Measurements from ENCODE around the gene MAU2.
"Not testable (repeated sequence)": the region's sequence is repeated elsewhere in the genome, so short reads cannot be mapped to it uniquely, and the experiment has no call there.

Gene MAU2

GRCh38 chr19:19348266-19348665 lies 27.6 kb downstream of the MAU2 start:
- no peak for DNase-seq (ENCODE audit: low read depth)

DNA sequence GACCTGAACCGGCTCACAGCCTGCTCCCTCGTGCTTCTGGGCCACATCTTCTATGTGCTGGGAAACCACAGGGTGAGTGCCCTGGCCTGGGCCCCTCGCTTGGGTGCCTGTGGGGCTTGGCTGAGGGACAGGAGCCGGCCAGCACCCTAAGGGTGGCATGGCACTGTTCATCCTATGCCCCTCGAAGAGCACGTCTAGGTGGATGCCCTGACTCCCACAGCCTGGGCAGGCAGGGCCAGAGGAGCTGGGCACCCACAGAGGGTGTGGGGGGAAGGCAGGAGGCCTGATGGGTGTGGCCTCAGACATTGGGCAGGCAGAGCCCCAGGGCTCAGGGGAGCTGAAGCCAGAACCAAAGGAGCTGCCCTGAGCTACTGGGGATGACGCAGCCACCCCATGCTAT lies 28.7 kb downstream of the MAU2 start:
- no peak for DNase-seq (ENCODE audit: low read depth)

DNA sequence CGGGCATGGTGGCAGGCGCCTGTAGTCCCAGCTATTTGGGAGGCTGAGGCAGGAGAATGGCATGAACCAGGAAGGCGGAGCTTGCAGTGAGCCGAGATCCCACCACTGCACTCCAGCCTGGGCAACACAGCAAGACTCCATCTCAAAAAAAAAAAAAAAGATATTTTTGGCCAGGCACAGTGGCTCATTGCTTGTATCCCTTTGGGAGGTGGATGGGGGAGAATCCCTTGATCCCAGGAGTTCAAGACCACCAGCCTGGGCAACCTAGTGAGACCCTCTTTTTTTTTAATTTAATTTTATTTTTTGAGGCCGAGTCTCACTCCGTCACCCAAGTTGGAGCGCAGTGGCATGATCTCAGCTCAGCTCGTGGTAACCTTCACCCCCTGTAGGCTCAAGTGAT lies 30.1 kb downstream of the MAU2 start:
- not testable (repeated sequence) for DNase-seq (ENCODE audit: low read depth)

GRCh38 chr19:19352823-19353222 lies 32.2 kb downstream of the MAU2 start:
- no peak for DNase-seq (ENCODE audit: low read depth)

GRCh38 chr19:19354007-19354406 lies 33.4 kb downstream of the MAU2 start:
- no peak for DNase-seq (ENCODE audit: low read depth)

GRCh38 chr19:19354932-19355331 lies 34.3 kb downstream of the MAU2 start:
- DNase-seq (ENCODE audit: low read depth), result no peak

GRCh38 chr19:19355606-19356139 lies 35.0 kb downstream of the MAU2 start:
- DNase-seq (ENCODE audit: low read depth), result no peak

GRCh38 chr19:19356500-19356899 lies 35.9 kb downstream of the MAU2 start:
- no peak for DNase-seq (ENCODE audit: low read depth)

DNA sequence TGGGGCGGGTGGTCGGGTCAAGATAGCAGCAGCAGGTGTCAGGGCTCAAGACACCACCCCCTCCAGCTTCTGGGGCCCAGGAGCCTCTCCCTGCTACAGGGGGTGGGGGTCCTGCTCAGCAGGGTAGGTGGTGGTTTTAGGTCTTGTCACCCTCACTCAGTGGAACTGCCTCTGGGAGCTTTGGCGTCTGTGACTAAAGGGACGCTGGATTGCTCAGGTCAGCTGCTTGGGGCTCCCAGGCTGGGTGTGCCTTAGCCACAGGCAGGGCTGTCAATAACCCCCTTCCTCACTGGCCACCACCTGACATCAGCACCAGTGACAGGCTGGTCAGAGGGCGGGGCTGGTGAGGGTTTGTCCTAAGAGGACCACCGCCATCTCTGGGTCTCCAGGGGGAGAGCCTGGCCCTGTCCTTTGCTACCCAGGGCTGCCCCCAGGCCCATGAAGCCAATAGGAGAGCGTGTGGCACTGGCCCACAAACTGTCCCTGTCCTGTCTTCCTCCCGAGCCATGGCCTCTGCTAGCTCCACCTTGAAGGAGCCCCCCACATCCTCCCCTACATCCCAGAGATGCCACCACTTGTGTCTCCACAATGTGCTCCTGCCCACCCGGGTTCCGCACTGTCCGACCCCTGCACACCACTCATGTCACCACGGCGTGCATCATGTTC lies 36.4 kb downstream of the MAU2 start:
- no peak for DNase-seq (ENCODE audit: low read depth)

DNA sequence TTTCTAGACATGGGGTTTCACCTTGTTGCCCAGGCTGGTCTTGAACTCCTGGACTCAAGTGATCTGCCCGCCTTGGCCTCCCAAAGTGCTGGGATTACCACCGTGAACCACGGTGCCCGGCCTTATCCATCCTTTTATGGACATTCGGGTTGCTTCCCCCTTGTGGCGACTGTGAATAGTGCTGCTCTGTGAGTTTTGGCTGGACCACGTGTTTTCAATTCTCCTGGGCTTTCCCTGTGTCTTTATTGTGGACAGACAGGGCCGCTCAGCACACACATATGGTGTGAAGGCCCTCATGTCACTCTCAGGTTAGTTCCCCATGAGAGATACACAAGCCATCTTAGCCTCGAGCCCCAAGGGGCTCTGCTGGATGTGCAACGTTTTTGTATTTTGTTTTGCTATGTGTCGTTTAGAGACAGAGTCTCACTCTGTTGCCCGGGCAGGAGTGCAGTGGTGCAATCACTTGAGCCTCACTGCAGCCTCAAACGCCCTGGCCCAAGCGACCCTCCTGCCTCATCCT lies 40.5 kb downstream of the MAU2 start:
- peak; percentile 62 for DNase-seq (ENCODE audit: low read depth)

DNA sequence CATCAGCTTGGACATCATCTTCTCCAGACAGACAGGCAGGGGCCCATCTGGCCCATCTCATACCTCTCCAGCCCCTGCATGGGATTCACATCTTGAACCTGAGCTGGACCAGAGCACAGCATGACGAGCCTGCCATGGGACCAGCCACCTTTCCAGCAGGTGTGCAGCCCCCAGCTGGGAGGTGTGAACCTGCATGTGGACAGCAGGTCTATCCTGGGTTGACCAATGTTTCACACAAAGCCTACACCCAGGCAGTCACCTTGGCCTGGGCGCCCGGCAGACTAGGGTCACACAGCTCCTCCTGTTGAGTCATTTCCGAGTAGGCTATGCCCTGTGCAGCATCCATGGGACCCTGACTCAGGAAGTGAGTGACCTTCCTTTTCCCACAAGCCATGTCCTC lies 41.4 kb downstream of the MAU2 start:
- no peak for DNase-seq (ENCODE audit: low read depth)

- DNase-seq (ENCODE audit: low read depth), result peak; percentile 58
Observed at GRCh38 chr19:19366434-19367396, 46.1 kb downstream of the MAU2 start.

DNA sequence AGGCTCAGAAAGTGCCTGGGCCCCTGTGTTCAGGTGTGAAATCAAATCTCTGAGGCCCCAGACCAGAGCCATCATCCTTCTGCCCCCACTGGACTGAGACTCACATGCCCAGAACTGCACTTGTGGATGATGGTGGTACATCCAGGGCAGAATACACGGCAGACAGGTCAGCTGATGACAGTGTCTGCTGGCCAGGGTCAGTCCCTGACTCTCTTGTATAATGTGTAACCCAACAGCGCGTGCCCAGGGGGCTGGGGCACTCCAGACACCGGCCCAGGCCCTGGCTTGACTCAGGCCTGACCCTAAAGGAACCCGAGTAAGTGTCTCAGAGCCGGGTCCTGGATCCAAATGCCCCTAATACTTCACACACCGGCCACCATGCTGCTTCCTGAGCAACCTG lies 47.5 kb downstream of the MAU2 start:
- DNase-seq (ENCODE audit: low read depth), result no peak

- DNase-seq (ENCODE audit: low read depth), result no peak
Observed at GRCh38 chr19:19371059-19371458, 50.4 kb downstream of the MAU2 start.

GRCh38 chr19:19372656-19373416 lies 52.2 kb downstream of the MAU2 start:
- no peak for DNase-seq (ENCODE audit: low read depth)

DNA sequence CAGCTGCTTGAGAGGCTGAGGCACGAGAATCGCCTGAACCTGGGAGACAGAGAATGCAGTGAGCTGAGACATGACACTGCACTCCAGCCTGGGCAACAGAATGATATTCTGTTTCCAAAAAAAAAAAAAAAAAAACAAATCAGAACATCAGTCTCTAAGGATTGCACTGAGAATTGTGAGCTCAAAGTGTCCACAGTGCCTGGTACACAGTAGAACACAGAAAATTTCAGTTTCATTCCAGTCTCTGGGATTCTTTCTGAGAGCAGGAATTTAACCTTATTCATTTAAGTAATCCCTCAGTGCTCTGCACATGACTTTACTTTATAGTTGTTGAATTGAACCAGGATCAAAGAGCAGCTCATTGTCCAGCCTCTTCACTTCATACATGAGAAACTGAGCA lies 58.9 kb downstream of the MAU2 start:
- DNase-seq (ENCODE audit: low read depth), result no peak

- not testable (repeated sequence) for DNase-seq (ENCODE audit: low read depth)
Observed at GRCh38 chr19:19380316-19380715, 59.7 kb downstream of the MAU2 start.

- DNase-seq (ENCODE audit: low read depth), result no peak
Observed at GRCh38 chr19:19381007-19381926, 60.6 kb downstream of the MAU2 start.

DNA sequence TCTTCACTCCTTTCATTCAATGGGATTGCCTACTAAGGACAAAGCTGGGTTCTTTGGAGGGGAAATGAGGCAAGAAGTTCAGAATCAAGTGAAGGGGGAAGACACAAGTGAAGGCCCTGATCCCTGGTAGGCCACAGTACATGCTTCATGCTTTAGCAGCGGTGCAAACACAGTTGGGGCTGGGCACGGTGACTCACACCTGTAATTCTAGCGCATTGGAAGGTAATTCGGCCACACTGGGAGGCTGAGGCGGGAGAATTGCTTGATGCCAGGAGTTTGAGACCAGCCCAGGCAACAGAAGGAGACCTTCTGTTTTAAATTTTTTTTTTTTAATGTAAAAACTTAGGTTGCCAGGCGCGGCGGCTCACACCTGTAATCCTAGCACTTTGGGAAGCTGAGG lies 61.5 kb downstream of the MAU2 start:
- DNase-seq (ENCODE audit: low read depth), result no peak

DNA sequence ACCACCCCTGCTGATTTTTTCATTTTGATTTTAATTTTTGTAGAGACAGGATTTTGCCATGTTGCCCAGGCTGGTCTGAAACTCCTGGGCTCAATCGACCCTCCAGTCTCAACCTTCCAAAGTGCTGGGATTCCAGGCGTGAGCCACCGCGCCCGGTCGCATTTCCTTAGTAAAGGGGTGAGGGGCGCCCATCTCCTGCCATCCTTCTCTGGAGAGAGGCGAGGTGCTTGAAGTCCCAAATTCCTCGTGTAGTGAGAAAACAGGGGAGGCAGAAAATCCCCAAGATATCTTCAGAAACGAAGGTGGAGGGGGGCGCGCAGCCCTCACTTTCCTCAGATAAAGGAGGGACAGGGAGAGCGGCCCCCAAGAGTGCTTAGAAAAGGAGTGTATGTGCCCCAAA lies 63.9 kb downstream of the MAU2 start:
- DNase-seq (ENCODE audit: low read depth), result no peak

All from stimulated activated CD8-positive, alpha-beta memory T cell treated with anti-CD3 and anti-CD28 coated beads, Interleukin-4, amount 100 ng/mL, for 24 hours (primary cell).